ENCODE data around the gene CCDC112.
"Not testable (repeated sequence)": the region's sequence is repeated elsewhere in the genome, so short reads cannot be mapped to it uniquely, and the experiment has no call there.

The CCDC112 gene

DNA sequence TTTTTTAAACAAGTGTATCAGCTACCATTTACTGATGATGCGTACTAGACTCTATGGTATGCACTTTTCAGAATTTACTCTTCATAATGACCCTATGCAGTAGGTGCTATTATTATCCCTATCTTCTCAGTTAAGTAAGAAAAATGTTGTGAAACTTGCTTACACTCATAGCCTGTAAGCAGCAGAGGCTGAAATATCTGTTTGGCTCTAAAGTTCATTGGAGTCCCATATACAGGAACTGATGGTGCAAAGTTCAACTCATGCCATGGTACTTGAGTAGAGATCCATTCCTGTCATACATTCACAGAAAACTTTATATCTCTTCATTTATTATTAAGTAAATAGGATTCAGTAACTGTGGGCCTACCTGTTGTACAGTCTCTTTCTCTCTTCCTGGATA lies 41.4 kb upstream of the CCDC112 start:
- no peak overlapping the region for H3K4me3 ChIP-seq (ENCODE audit: low read length)
- DNase-seq (ENCODE audit: low read depth) = no peak
- TF ChIP-seq, protein P1, sequence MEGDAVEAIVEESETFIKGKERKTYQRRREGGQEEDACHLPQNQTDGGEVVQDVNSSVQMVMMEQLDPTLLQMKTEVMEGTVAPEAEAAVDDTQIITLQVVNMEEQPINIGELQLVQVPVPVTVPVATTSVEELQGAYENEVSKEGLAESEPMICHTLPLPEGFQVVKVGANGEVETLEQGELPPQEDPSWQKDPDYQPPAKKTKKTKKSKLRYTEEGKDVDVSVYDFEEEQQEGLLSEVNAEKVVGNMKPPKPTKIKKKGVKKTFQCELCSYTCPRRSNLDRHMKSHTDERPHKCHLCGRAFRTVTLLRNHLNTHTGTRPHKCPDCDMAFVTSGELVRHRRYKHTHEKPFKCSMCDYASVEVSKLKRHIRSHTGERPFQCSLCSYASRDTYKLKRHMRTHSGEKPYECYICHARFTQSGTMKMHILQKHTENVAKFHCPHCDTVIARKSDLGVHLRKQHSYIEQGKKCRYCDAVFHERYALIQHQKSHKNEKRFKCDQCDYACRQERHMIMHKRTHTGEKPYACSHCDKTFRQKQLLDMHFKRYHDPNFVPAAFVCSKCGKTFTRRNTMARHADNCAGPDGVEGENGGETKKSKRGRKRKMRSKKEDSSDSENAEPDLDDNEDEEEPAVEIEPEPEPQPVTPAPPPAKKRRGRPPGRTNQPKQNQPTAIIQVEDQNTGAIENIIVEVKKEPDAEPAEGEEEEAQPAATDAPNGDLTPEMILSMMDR (conservative IDR thresholded peaks at IDR 0.05; ENCODE audit: low read length) = no peak

DNA sequence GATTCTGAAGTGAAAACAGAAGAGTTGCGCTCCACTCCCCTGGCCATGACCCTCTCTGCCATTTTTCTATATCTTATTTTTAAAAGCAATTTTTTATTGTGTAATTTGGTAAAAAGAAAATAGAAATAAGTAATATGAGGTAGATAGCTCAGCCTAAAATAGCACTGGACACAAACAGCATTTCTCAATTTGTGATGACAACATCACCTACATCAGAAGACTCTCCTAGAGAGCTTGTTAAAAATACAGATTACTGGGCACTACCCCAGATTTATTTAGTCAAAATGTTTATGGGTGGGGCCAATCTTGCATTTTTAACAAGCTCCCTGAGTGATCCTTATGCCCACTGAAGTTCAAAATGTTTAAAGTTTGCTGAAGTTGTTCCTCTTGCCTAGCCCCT lies 40.5 kb upstream of the CCDC112 start:
- no peak overlapping the region for H3K4me3 ChIP-seq (ENCODE audit: low read length)
- DNase-seq (ENCODE audit: low read depth) = no peak
- TF ChIP-seq, protein P1 (conservative IDR thresholded peaks at IDR 0.05; ENCODE audit: low read length) = no peak

DNA sequence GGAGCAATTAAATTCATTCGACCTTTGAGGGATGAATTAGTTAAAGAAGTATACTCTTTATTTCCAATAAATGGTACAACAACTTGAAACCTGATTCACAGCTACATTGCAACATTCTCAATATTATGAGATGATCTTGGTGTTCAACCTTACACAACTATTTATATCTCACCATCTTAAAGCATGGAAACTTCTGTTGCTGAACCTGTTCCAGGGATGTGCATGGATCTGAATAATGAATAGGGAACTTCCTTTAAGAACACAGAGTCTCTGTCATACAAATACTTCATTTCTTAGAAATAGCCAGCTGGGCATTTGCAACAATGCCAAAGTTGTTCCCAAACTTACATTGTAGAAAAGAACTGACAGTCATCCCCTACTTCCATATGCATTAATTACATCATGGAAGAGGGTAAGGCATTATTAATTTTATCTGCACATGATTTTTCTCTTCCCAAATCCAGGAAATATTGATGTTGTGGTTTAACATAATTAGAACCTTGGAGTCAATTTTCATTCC lies 39.8 kb upstream of the CCDC112 start:
- no peak for DNase-seq (ENCODE audit: low read depth)

DNA sequence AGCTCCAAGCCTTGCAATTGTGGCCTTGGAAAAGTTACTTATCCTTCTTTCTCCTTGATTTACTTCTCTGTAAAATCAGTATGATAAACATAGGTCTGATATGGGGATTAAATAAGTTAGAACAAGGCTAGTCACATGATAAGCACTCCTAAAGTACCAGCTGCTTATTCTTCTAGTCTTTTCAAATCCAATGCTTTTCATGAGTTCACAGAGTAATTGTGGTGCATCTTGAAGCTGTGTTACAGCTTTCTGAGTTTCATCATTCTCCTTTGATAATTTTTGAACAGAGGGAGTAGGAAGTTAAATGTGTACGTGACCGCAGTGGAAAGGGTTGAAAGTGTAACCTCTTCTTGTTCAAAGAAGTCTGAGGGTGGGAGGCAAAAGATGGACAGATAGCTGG lies 38.8 kb upstream of the CCDC112 start:
- TF ChIP-seq, protein P1 (conservative IDR thresholded peaks at IDR 0.05; ENCODE audit: low read length) = no peak
- no peak overlapping the region for H3K4me3 ChIP-seq (ENCODE audit: low read length)
- DNase-seq (ENCODE audit: low read depth) = no peak

More for the DNA sequence above, 39.8 kb upstream of the CCDC112 start:
- no peak overlapping the region for H3K4me3 ChIP-seq (ENCODE audit: low read length)
- TF ChIP-seq, protein P1 (conservative IDR thresholded peaks at IDR 0.05; ENCODE audit: low read length) = no peak

DNA sequence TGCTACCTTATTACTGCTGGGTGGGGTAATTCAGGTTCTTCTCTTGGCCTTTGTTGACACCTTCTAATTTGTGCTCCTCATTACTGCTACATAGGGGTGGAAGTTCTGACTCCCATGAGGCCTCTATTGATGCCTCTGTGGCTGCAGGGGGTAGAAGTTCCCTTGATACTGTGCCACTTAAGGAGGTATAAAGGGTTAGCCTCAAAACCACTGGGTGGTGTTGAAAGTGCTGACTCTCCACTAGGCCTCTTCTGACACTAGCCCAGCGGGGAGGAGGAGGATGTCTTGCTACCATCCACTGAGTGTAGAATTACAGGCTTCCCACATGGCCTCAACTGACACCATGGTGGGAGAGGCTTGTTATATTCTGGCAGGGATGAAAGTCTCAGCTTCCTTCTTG lies 36.7 kb upstream of the CCDC112 start:
- H3K4me3 ChIP-seq (ENCODE audit: low read length) = no peak overlapping the region
- DNase-seq (ENCODE audit: low read depth) = peak; percentile 4
- TF ChIP-seq, protein P1 (conservative IDR thresholded peaks at IDR 0.05; ENCODE audit: low read length) = no peak

DNA sequence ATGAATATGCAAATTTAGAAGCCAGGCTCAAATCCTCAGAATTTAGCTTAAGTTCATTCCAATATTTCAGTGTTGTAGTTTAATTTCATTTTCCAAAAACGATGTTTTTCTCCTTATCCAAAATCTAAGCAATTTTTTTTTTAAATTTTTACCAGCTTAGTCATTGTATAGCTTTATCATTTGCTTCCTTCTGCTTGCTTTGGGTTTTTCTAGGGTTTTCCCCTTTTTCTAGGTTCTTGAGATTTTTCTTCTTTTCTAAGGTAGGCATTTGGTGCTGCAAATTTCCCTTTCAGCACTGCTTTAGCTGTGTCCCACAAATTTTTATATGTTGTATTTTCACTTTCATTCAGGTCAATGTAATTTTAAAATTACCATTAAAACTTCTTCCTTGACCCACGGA lies 34.4 kb upstream of the CCDC112 start:
- DNase-seq (ENCODE audit: low read depth) = no peak
- TF ChIP-seq, protein P1 (conservative IDR thresholded peaks at IDR 0.05; ENCODE audit: low read length) = no peak
- H3K4me3 ChIP-seq (ENCODE audit: low read length) = no peak overlapping the region

DNA sequence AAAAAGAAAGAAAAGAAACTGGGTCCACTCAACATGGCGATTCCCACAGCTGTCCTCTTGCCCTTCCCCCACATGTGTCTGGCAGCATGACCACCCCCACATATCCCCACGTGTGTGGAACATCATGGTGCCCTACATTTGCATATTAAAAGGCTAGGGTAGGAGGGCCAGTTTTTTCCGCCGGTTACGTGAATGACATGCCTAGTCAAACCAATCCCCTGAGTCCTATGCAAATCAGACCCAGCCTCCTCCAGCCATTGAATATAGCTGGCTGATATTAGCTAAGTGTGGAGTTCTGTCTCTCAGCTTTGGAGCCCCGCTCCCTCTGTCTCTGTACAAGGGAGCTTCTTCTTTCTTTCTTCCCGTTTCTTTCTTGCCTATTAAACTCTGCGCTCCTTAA lies 33.0 kb upstream of the CCDC112 start:
- TF ChIP-seq, protein P1 (conservative IDR thresholded peaks at IDR 0.05; ENCODE audit: low read length) = no peak
- DNase-seq (ENCODE audit: low read depth) = no peak
- no peak overlapping the region for H3K4me3 ChIP-seq (ENCODE audit: low read length)

DNA sequence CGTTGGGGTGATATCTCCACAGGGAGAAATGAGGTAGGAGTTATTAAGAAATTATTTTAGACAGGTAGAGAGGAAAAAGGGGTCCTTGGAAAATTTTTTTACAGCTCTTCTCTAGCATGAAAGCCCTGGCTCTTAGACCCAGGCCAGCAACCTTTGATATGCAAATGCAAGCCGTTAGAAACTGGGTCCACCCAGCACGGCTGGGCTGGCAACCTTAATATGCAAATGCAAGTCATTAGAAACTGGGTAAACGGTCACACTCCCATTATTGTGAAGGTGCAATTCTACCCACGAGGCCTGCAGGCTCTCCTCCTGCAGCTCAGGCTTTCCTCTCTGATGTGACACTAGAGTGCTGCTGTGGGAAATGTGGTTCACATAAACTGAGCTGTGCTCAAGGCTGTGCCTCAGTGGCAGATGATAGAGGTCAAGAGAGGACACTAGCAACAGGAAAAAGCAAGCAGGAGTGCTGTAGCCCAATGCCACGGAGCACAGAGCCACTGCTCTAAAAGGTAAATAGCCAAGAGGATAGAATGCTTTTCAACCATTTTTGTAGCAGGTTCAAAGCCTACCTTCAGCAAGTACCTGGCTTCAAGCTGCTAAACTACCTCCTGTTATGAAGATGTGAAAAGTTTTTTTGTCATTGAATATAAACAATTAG lies 32.3 kb upstream of the CCDC112 start:
- DNase-seq (ENCODE audit: low read depth); H3K4me3 ChIP-seq (ENCODE audit: low read length): not testable (repeated sequence)
